Measurements from ENCODE around the gene GLCCI1.

The GLCCI1 gene

GRCh38 chr7:8119262-8119661, 150.7 kb downstream of the GLCCI1 start:
- no peak overlapping the region for H3K4me3 ChIP-seq (ENCODE audit: low read depth, low read length)
- TF ChIP-seq MYC (IDR thresholded peaks at IDR 0.05; ENCODE audit: low read depth, low read length) (no peak), MAX (IDR thresholded peaks at IDR 0.05; ENCODE audit: low read depth, low read length) (no peak), POLR2A (IDR thresholded peaks at IDR 0.05; ENCODE audit: extremely low read depth, insufficient read length) (no peak)

GRCh38 chr7:8120390-8121058, 151.9 kb downstream of the GLCCI1 start:
- H3K4me3 ChIP-seq (ENCODE audit: low read depth, low read length): no peak overlapping the region
- no peak for DNase-seq (ENCODE audit: low read depth)
- TF ChIP-seq MAX (IDR thresholded peaks at IDR 0.05; ENCODE audit: low read depth, low read length): no peak
- no peak for TF ChIP-seq MYC (IDR thresholded peaks at IDR 0.05; ENCODE audit: low read depth, low read length)

More at GRCh38 chr7:8119262-8119661, 150.7 kb downstream of the GLCCI1 start:
- no peak for DNase-seq (ENCODE audit: low read depth)

- TF ChIP-seq CTCF (IDR thresholded peaks at IDR 0.05; ENCODE audit: low read depth, low read length) (no peak), POLR2A (IDR thresholded peaks at IDR 0.05; ENCODE audit: extremely low read depth, insufficient read length) (no peak), MYC (IDR thresholded peaks at IDR 0.05; ENCODE audit: low read depth, low read length) (no peak), MAX (IDR thresholded peaks at IDR 0.05; ENCODE audit: low read depth, low read length) (no peak)
- no peak overlapping the region for H3K4me3 ChIP-seq (ENCODE audit: low read depth, low read length)
- no peak for DNase-seq (ENCODE audit: low read depth)
Measured at GRCh38 chr7:8121243-8121642, 152.6 kb downstream of the GLCCI1 start.

- H3K4me3 ChIP-seq (ENCODE audit: low read depth, low read length): no peak overlapping the region
- TF ChIP-seq CTCF (IDR thresholded peaks at IDR 0.05; ENCODE audit: low read depth, low read length) (no peak), POLR2A (IDR thresholded peaks at IDR 0.05; ENCODE audit: extremely low read depth, insufficient read length) (no peak), MYC (IDR thresholded peaks at IDR 0.05; ENCODE audit: low read depth, low read length) (no peak), MAX (IDR thresholded peaks at IDR 0.05; ENCODE audit: low read depth, low read length) (peak; percentile 28; the same call in 1 of the 2 replicates)
Measured at GRCh38 chr7:8125680-8126444, 157.3 kb downstream of the GLCCI1 start.

GRCh38 chr7:8126601-8127167, 158.1 kb downstream of the GLCCI1 start:
- no peak for TF ChIP-seq MYC (IDR thresholded peaks at IDR 0.05; ENCODE audit: low read depth, low read length)
- TF ChIP-seq MAX (IDR thresholded peaks at IDR 0.05; ENCODE audit: low read depth, low read length): no peak
- no peak for TF ChIP-seq POLR2A (IDR thresholded peaks at IDR 0.05; ENCODE audit: extremely low read depth, insufficient read length)
- no peak for TF ChIP-seq CTCF (IDR thresholded peaks at IDR 0.05; ENCODE audit: low read depth, low read length)
- no peak overlapping the region for H3K4me3 ChIP-seq (ENCODE audit: low read depth, low read length)
- DNase-seq (ENCODE audit: low read depth): no peak

More at GRCh38 chr7:8125680-8126444, 157.3 kb downstream of the GLCCI1 start:
- peak; percentile 39 for DNase-seq (ENCODE audit: low read depth)

GRCh38 chr7:8128449-8129317, 160.1 kb downstream of the GLCCI1 start:
- no peak overlapping the region for H3K4me3 ChIP-seq (ENCODE audit: low read depth, low read length)
- no peak for DNase-seq (ENCODE audit: low read depth)
- TF ChIP-seq CTCF (IDR thresholded peaks at IDR 0.05; ENCODE audit: low read depth, low read length) (no peak), POLR2A (IDR thresholded peaks at IDR 0.05; ENCODE audit: extremely low read depth, insufficient read length) (no peak), MYC (IDR thresholded peaks at IDR 0.05; ENCODE audit: low read depth, low read length) (no peak), MAX (IDR thresholded peaks at IDR 0.05; ENCODE audit: low read depth, low read length) (no peak)
